H9 (cell line): ENCODE data around the gene MBD5. TPM values are rescaled to one million over a fixed set of nuclear protein-coding genes. Genes with fewer than 3 reads are reported as not detected.

ENCODE experiments used
- DNase-seq: peaks from one replicate; pipeline ENCODE4 v3.0.0-alpha.2; 2017
- H2AFZ ChIP-seq: one replicate; pipeline ENCODE4 v1.6.1; 2013; ENCODE audit warnings: mild to moderate bottlenecking, low read length, control low read depth, moderate library complexity
- H2AK5ac ChIP-seq: 2 replicates; pipeline ENCODE4 v1.6.1; 2013; ENCODE audit warnings: low read length, control low read depth, mixed read lengths; ENCODE audit not compliant: insufficient read length
- H2BK120ac ChIP-seq: one replicate; pipeline ENCODE4 v1.6.1; 2013; ENCODE audit warnings: low read depth, mild to moderate bottlenecking, low read length, control low read depth, inconsistent platforms; ENCODE audit not compliant: poor library complexity, severe bottlenecking
- H2BK12ac ChIP-seq: 2 replicates; pipeline ENCODE4 v1.6.1; 2013; ENCODE audit warnings: low read length, control low read depth, mixed read lengths, low read depth; ENCODE audit not compliant: insufficient read length
- H2BK15ac ChIP-seq: 2 replicates; pipeline ENCODE4 v1.6.1; 2013; ENCODE audit warnings: low read depth, low read length, control low read depth
- H2BK20ac ChIP-seq: one replicate; pipeline ENCODE4 v1.6.1; 2013; ENCODE audit warnings: low read depth, mild to moderate bottlenecking, low read length, control low read depth, inconsistent platforms; ENCODE audit not compliant: poor library complexity, severe bottlenecking
- H2BK5ac ChIP-seq: 2 replicates; pipeline ENCODE4 v1.6.1; 2013; ENCODE audit warnings: low read length, control low read depth, mixed read lengths; ENCODE audit not compliant: insufficient read length
- H3K14ac ChIP-seq: 2 replicates; pipeline ENCODE4 v1.6.1; 2013; ENCODE audit warnings: low read length, control low read depth; ENCODE audit not compliant: insufficient read depth
- H3K18ac ChIP-seq: 2 replicates; pipeline ENCODE4 v1.6.1; 2013; ENCODE audit warnings: low read depth, mild to moderate bottlenecking, mixed read lengths, low read length, control low read depth; ENCODE audit not compliant: insufficient read length
- H3K23ac ChIP-seq: 2 replicates; pipeline ENCODE4 v1.6.1; 2013; ENCODE audit warnings: low read length, control low read depth, mixed read lengths, low read depth; ENCODE audit not compliant: insufficient read length
- H3K23me2 ChIP-seq: 2 replicates; pipeline ENCODE4 v1.6.1; 2013; ENCODE audit warnings: low read depth, mild to moderate bottlenecking, mixed read lengths, low read length, control low read depth; ENCODE audit not compliant: insufficient read length, poor library complexity, severe bottlenecking
- H3K27ac ChIP-seq: 2 replicates; pipeline ENCODE4 v1.5.1; 2013; ENCODE audit warnings: low read length, control low read depth, mixed read lengths, low read depth; ENCODE audit not compliant: insufficient read length
- H3K27me3 ChIP-seq: 2 replicates; pipeline ENCODE4 v1.6.1; 2013; ENCODE audit warnings: low read length, control low read depth, inconsistent platforms; ENCODE audit not compliant: insufficient read depth
- H3K4ac ChIP-seq: 2 replicates; pipeline ENCODE4 v1.6.1; 2013; ENCODE audit warnings: low read depth, mild to moderate bottlenecking, control low read depth, inconsistent platforms, low read length, moderate library complexity
- H3K4me1 ChIP-seq: 2 replicates; pipeline ENCODE4 v1.6.1; 2013; ENCODE audit warnings: low read length, control low read depth, inconsistent platforms; ENCODE audit not compliant: insufficient read depth
- H3K4me2 ChIP-seq: 2 replicates; pipeline ENCODE4 v1.6.1; 2013; ENCODE audit warnings: low read length, control low read depth, mixed read lengths; ENCODE audit not compliant: insufficient read length, insufficient read depth
- H3K56ac ChIP-seq: 2 replicates; pipeline ENCODE4 v1.6.1; 2013; ENCODE audit warnings: low read depth, mild to moderate bottlenecking, mixed read lengths, low read length, control low read depth; ENCODE audit not compliant: insufficient read length
- H3K79me1 ChIP-seq: 2 replicates; pipeline ENCODE4 v1.6.1; 2013; ENCODE audit warnings: low read depth, mild to moderate bottlenecking, moderate library complexity, low read length, control low read depth, inconsistent platforms; ENCODE audit not compliant: insufficient read depth, poor library complexity, severe bottlenecking
- H3K79me2 ChIP-seq: 2 replicates; pipeline ENCODE4 v1.6.1; 2013; ENCODE audit warnings: low read length, control low read depth, inconsistent platforms; ENCODE audit not compliant: insufficient read depth
- H3K9ac ChIP-seq: 2 replicates; pipeline ENCODE4 v1.6.1; 2013; ENCODE audit warnings: low read length, control low read depth, mixed read lengths; ENCODE audit not compliant: insufficient read length; ENCODE audit errors: extremely low read depth
- H3K9me3 ChIP-seq: one replicate; pipeline ENCODE4 v1.6.1; 2013; ENCODE audit warnings: low read depth, low read length, inconsistent platforms; ENCODE audit not compliant: control insufficient read depth
- H3T11ph ChIP-seq: one replicate; pipeline ENCODE4 v1.6.1; 2013; ENCODE audit warnings: mild to moderate bottlenecking, low read length, control low read depth, inconsistent platforms
- H4K20me1 ChIP-seq: one replicate; pipeline ENCODE4 v1.6.1; 2013; ENCODE audit not compliant: control insufficient read depth, insufficient read length, insufficient read depth
- H4K5ac ChIP-seq: 2 replicates; pipeline ENCODE4 v1.6.1; 2013; ENCODE audit warnings: low read depth, mild to moderate bottlenecking, mixed read lengths, low read length, control low read depth; ENCODE audit not compliant: insufficient read length
- H4K8ac ChIP-seq: replicated peaks from 2 replicates; pipeline ENCODE4 v1.6.1; 2013; ENCODE audit warnings: low read length, control low read depth, mixed read lengths, low read depth; ENCODE audit not compliant: insufficient read length
- H4K91ac ChIP-seq: 2 replicates; pipeline ENCODE4 v1.6.1; 2013; ENCODE audit warnings: low read depth, mild to moderate bottlenecking, moderate library complexity, mixed read lengths, low read length, control low read depth; ENCODE audit not compliant: insufficient read length
- H3K27ac Mint-ChIP-seq, 3 experiments: 2 replicates in 2 of 3; 3 replicates in 1 of 3; pipeline ENCODE4 v1.8.0; 2020 to 2021; ENCODE audit warnings: mixed read lengths in 3 of 3, mild to moderate bottlenecking in 1 of 3, moderate library complexity in 1 of 3
- H3K27me3 Mint-ChIP-seq: 2 replicates; pipeline ENCODE4 v1.8.0; 2021; ENCODE audit warnings: low read depth, mild to moderate bottlenecking, moderate library complexity, mixed read lengths
- H3K36me3 Mint-ChIP-seq, 3 experiments: 2 replicates in 2 of 3; 3 replicates in 1 of 3; pipeline ENCODE4 v1.8.0; 2020 to 2021; ENCODE audit warnings: low read depth in 3 of 3, mixed read lengths in 3 of 3; ENCODE audit not compliant: insufficient read depth in 1 of 3
- H3K4me1 Mint-ChIP-seq, 2 experiments: 2 replicates each; pipeline ENCODE4 v1.8.0; 2020; ENCODE audit warnings: mixed read lengths in 2 of 2
- H3K4me3 Mint-ChIP-seq, 2 experiments: 2 replicates in 1 of 2; 3 replicates in 1 of 2; pipeline ENCODE4 v1.8.0; 2020 to 2021; ENCODE audit warnings: mild to moderate bottlenecking in 2 of 2, mixed read lengths in 2 of 2, moderate library complexity in 1 of 2
- H3K9me3 Mint-ChIP-seq, 2 experiments: 2 replicates in 1 of 2; 3 replicates in 1 of 2; pipeline ENCODE4 v1.8.0; 2020; ENCODE audit warnings: mild to moderate bottlenecking in 2 of 2, mixed read lengths in 2 of 2, moderate library complexity in 1 of 2
- WGBS: extraction: QIAGEN DNeasy Blood & Tissue Kit; methylation state at CpG from one replicate; pipeline ENCODE4 v1.1.7; 2013; ENCODE audit warnings: missing lambda C conversion rate, low lambda C conversion rate, mixed read lengths; ENCODE audit not compliant: insufficient read length; ENCODE audit errors: extremely low coverage; 5-methylcytosine and 5-hydroxymethylcytosine counted together
- total RNA-seq: library from RNA; stranded (reverse); gene quantifications from 2 replicates; pipeline ENCODE4 v1.2.1, GENCODE V29; 2021
- TF ChIP-seq, protein P1 (sequence below): fragments of 200-600 bp; sonication (generic); conservative IDR thresholded peaks from 3 replicates; pipeline ENCODE4 v1.8.0; 2021; ENCODE audit warnings: antibody characterized with exemption, mild to moderate bottlenecking

Gene MBD5
- total RNA-seq, 1 experiment from 2014 or later, result 23.1 TPM

DNA sequence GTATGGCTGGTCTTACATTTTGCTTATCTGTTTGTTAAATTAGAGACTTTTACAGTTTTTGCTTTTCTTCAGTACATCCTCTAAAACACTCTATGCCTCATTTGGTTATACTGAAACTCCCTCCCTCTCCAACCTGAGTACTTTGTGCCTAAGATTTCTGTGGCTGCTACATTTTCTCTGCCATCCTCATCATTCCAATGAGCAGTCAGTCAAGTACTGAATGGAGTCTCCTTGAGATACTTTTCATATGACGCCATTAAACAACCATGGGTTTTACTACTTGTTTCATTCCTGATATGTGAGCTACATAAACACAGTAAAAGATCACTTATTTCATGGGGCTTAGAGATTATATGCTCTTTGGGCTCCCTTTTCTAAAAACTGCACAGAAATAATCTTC lies 427.0 kb downstream of the MBD5 start:
- Histone ChIP-seq H2BK15ac (no peak overlapping the region), H3K9me3 (no peaks in the 10 kb centered on the region), H3K23me2 (no peaks in the 10 kb centered on the region), H3K4ac (no peak overlapping the region), H3K56ac (no peak overlapping the region), H2BK12ac (no peak overlapping the region), H4K5ac (no peak overlapping the region), H3K14ac (no peak overlapping the region), H3K4me1 (no peaks in the 10 kb centered on the region), H4K91ac (no peak overlapping the region), H2BK20ac (no peak overlapping the region), H3K18ac (no peak overlapping the region), H3K4me2 (no peak overlapping the region), H3K9ac (no peak overlapping the region), H2AFZ (no peak overlapping the region), H3K79me2 (no peaks in the 10 kb centered on the region), H3K23ac (no peak overlapping the region), H2AK5ac (no peak overlapping the region), H2BK5ac (no peak overlapping the region), H3K27me3 (no peaks in the 10 kb centered on the region; the same call in 1 of the 2 replicates), H3T11ph (no peak overlapping the region), H3K79me1 (no peaks in the 10 kb centered on the region), H3K27ac (no peak overlapping the region), H4K20me1 (no peaks in the 10 kb centered on the region), H2BK120ac (no peak overlapping the region), H4K8ac (no peak overlapping the region)
- H3K9me3 Mint-ChIP-seq, result no peaks in the 10 kb centered on the region
- no peak overlapping the region for H3K4me3 Mint-ChIP-seq
- DNase-seq, result no peak
- no CpG with 5 or more reads among the region's 1 CpG for WGBS
- no peak overlapping the region for H3K27ac Mint-ChIP-seq
- peaks cover under 1% of the 10 kb centered on the region in 2 experiments; a peak in 2 of 4 replicates for H3K4me1 Mint-ChIP-seq
- no peaks in the 10 kb centered on the region for H3K27me3 Mint-ChIP-seq
- no peaks in the 10 kb centered on the region for H3K36me3 Mint-ChIP-seq
- TF ChIP-seq, protein P1, sequence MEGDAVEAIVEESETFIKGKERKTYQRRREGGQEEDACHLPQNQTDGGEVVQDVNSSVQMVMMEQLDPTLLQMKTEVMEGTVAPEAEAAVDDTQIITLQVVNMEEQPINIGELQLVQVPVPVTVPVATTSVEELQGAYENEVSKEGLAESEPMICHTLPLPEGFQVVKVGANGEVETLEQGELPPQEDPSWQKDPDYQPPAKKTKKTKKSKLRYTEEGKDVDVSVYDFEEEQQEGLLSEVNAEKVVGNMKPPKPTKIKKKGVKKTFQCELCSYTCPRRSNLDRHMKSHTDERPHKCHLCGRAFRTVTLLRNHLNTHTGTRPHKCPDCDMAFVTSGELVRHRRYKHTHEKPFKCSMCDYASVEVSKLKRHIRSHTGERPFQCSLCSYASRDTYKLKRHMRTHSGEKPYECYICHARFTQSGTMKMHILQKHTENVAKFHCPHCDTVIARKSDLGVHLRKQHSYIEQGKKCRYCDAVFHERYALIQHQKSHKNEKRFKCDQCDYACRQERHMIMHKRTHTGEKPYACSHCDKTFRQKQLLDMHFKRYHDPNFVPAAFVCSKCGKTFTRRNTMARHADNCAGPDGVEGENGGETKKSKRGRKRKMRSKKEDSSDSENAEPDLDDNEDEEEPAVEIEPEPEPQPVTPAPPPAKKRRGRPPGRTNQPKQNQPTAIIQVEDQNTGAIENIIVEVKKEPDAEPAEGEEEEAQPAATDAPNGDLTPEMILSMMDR, result no peak
